ENCODE measurements around the gene EPHB4.

Gene EPHB4

GRCh38 chr7:100854146-100854895, 27.0 kb upstream of the EPHB4 start:
- DNase-seq (ENCODE audit: low read depth), result no peak

- DNase-seq (ENCODE audit: low read depth), result peak; percentile 77
These were observed 24.9 kb upstream of the EPHB4 start, which contains the start of gene SLC12A9 for GRCh38 chr7:100852048-100852872. Gene SLC12A9, plus strand, starts transcription at chr7:100852713. Its CDS starts 1,485 bp downstream, at chr7:100854198.

- DNase-seq (ENCODE audit: low read depth), result no peak
These were observed 20.0 kb upstream of the EPHB4 start for GRCh38 chr7:100847360-100847759.

GRCh38 chr7:100840470-100841100, 13.3 kb upstream of the EPHB4 start:
- DNase-seq (ENCODE audit: low read depth), result no peak

GRCh38 chr7:100839361-100839760, 12.0 kb upstream of the EPHB4 start:
- no peak for DNase-seq (ENCODE audit: low read depth)

- peak; percentile 70 for DNase-seq (ENCODE audit: low read depth)
These were observed 9.9 kb upstream of the EPHB4 start for GRCh38 chr7:100837099-100837836.

GRCh38 chr7:100836812-100837098, 9.4 kb upstream of the EPHB4 start:
- DNase-seq (ENCODE audit: low read depth), result no peak

- no peak for DNase-seq (ENCODE audit: low read depth)
These were observed 8.8 kb upstream of the EPHB4 start for GRCh38 chr7:100835903-100836811.

- no peak for DNase-seq (ENCODE audit: low read depth)
These were observed 4.9 kb upstream of the EPHB4 start for GRCh38 chr7:100832281-100832633.

- no peak for DNase-seq (ENCODE audit: low read depth)
These were observed 3.1 kb upstream of the EPHB4 start for GRCh38 chr7:100830396-100830795.

- no peak for DNase-seq (ENCODE audit: low read depth)
These were observed 1.9 kb upstream of the EPHB4 start for GRCh38 chr7:100829150-100829716.

GRCh38 chr7:100826514-100827329, 601 bp downstream of the EPHB4 start:
- DNase-seq (ENCODE audit: low read depth), result no peak

- no peak for DNase-seq (ENCODE audit: low read depth)
These were observed 1.4 kb downstream of the EPHB4 start for GRCh38 chr7:100825751-100826513.

GRCh38 chr7:100825215-100825671, 2.1 kb downstream of the EPHB4 start:
- no peak for DNase-seq (ENCODE audit: low read depth)

- DNase-seq (ENCODE audit: low read depth), result no peak
These were observed 2.7 kb downstream of the EPHB4 start for GRCh38 chr7:100824499-100825214.

GRCh38 chr7:100823534-100823933, 3.8 kb downstream of the EPHB4 start:
- no peak for DNase-seq (ENCODE audit: low read depth)

GRCh38 chr7:100823140-100823525, 4.2 kb downstream of the EPHB4 start:
- no peak for DNase-seq (ENCODE audit: low read depth)

Data from stimulated activated CD4-positive, alpha-beta T cell treated with anti-CD3 and anti-CD28 coated beads, Interleukin-2, amount 100 ng/mL, for 4 hours (primary cell).